HL-60 (cell line): ENCODE data around the gene CCDC116.

Experiments used
- CTCF ChIP-seq: IDR thresholded peaks from one replicate; pipeline ENCODE4 v1.5.1; 2011; ENCODE audit warnings: low read length, control low read depth, inconsistent platforms; ENCODE audit not compliant: insufficient read depth
- POLR2AphosphoS5 ChIP-seq: IDR thresholded peaks from 2 replicates; pipeline ENCODE4 v1.6.1; 2012; ENCODE audit warnings: low read depth
- REST ChIP-seq: IDR thresholded peaks from 2 replicates; pipeline ENCODE4 v1.6.1; 2012; ENCODE audit warnings: low read depth; ENCODE audit not compliant: insufficient replicate concordance

- TF ChIP-seq CTCF, result no peak
- no peak for TF ChIP-seq POLR2AphosphoS5
- TF ChIP-seq REST, result no peak
These were observed 3.9 kb upstream of the CCDC116 start for GRCh38 chr22:21628386-21629254.
